HepG2 (cell line): Measurements from ENCODE around the gene FMNL1. TPM values are rescaled to one million over a fixed set of nuclear protein-coding genes. Genes with fewer than 3 reads are reported as not detected.

ENCODE experiments used
- AGO1 ChIP-seq: fragments of 200-400 bp; formaldehyde crosslinking; IDR thresholded peaks from 2 replicates; pipeline ENCODE4 v1.6.1; 2017; ENCODE audit warnings: mild to moderate bottlenecking, low read depth, low read length, moderate library complexity; ENCODE audit not compliant: poor library complexity, severe bottlenecking
- ARNT2 ChIP-seq: sonication (generic); formaldehyde crosslinking; IDR thresholded peaks from 2 replicates; pipeline ENCODE4 v1.8.0; 2022; ENCODE audit warnings: mild to moderate bottlenecking, low read depth, missing genetic modification reagents, moderate library complexity
- ATF5 ChIP-seq: sonication (generic); formaldehyde crosslinking; IDR thresholded peaks from 2 replicates; pipeline ENCODE4 v1.4.0; 2020; ENCODE audit warnings: mild to moderate bottlenecking, low read depth, missing genetic modification reagents
- BRF2 ChIP-seq: sonication (generic); formaldehyde crosslinking; IDR thresholded peaks from 2 replicates; pipeline ENCODE4 v1.8.1; 2022; ENCODE audit warnings: mild to moderate bottlenecking, missing genetic modification reagents
- HNRNPH1 ChIP-seq: fragments of 200-400 bp; formaldehyde crosslinking; optimal IDR thresholded peaks from 2 replicates; pipeline ENCODE3; 2017; ENCODE audit warnings: mild to moderate bottlenecking, low read depth, low read length
- IRF1 ChIP-seq: sonication (generic); formaldehyde crosslinking; IDR thresholded peaks from 2 replicates; pipeline ENCODE4 v1.4.0; 2020; ENCODE audit warnings: low read depth, mild to moderate bottlenecking, missing genetic modification reagents
- NFKBIZ ChIP-seq: IDR thresholded peaks from 2 replicates; pipeline ENCODE4 v1.6.1; 2018; ENCODE audit warnings: missing genetic modification reagents, missing compliant biosample characterization
- PAF1 ChIP-seq: IDR thresholded peaks from 2 replicates; pipeline ENCODE4 v1.6.1; 2016; ENCODE audit warnings: missing genetic modification reagents, missing compliant biosample characterization
- PHF5A ChIP-seq: IDR thresholded peaks from one replicate; pipeline ENCODE4 v1.6.1; 2018; ENCODE audit warnings: low read depth, missing genetic modification reagents; ENCODE audit not compliant: unreplicated experiment
- POLR2A ChIP-seq, 2 experiments: IDR thresholded peaks; 2 replicates each; pipeline ENCODE4 v1.6.1; 2011; ENCODE audit warnings: low read depth in 2 of 2, low read length in 2 of 2, mild to moderate bottlenecking in 1 of 2, moderate library complexity in 1 of 2; ENCODE audit not compliant: insufficient read depth in 1 of 2
- RBM39 ChIP-seq: fragments of 200-400 bp; formaldehyde crosslinking; IDR thresholded peaks from one replicate; pipeline ENCODE4 v1.6.1; 2018; ENCODE audit warnings: antibody characterized with exemption, mild to moderate bottlenecking, low read depth, low read length; ENCODE audit not compliant: poor library complexity, severe bottlenecking
- THAP8 ChIP-seq: sonication (generic); formaldehyde crosslinking; IDR thresholded peaks from 2 replicates; pipeline ENCODE4 v1.5.1; 2020; ENCODE audit warnings: missing genetic modification reagents, mild to moderate bottlenecking, borderline replicate concordance
- TOE1 ChIP-seq: sonication (generic); formaldehyde crosslinking; IDR thresholded peaks from 2 replicates; pipeline ENCODE4 v1.4.0; 2020; ENCODE audit warnings: mild to moderate bottlenecking, missing genetic modification reagents
- ZFP37 ChIP-seq: sonication (generic); formaldehyde crosslinking; IDR thresholded peaks from 2 replicates; pipeline ENCODE4 v1.4.0; 2020; ENCODE audit warnings: missing genetic modification reagents, borderline replicate concordance
- ZFP41 ChIP-seq: sonication (generic); formaldehyde crosslinking; IDR thresholded peaks from 2 replicates; pipeline ENCODE4 v1.4.0; 2020; ENCODE audit warnings: mild to moderate bottlenecking, missing genetic modification reagents, borderline replicate concordance
- ZFYVE20 ChIP-seq: sonication (generic); formaldehyde crosslinking; IDR thresholded peaks from 2 replicates; pipeline ENCODE4 v1.8.0; 2023; ENCODE audit warnings: low read depth, mild to moderate bottlenecking, moderate library complexity, missing genetic modification reagents, borderline replicate concordance
- ZMYM4 ChIP-seq: sonication (generic); formaldehyde crosslinking; IDR thresholded peaks from 2 replicates; pipeline ENCODE4 v1.8.1; 2023; ENCODE audit warnings: mild to moderate bottlenecking, missing genetic modification reagents
- ZNF484 ChIP-seq: sonication (generic); formaldehyde crosslinking; IDR thresholded peaks from 2 replicates; pipeline ENCODE4 v1.5.1; 2020; ENCODE audit warnings: mild to moderate bottlenecking, low read depth, missing genetic modification reagents, borderline replicate concordance
- ZNF782 ChIP-seq: sonication (generic); formaldehyde crosslinking; IDR thresholded peaks from 2 replicates; pipeline ENCODE4 v1.4.0; 2020; ENCODE audit warnings: missing genetic modification reagents, mild to moderate bottlenecking, borderline replicate concordance
- ZNF788 ChIP-seq: sonication (generic); formaldehyde crosslinking; IDR thresholded peaks from 2 replicates; pipeline ENCODE4 v1.5.0; 2020; ENCODE audit warnings: mild to moderate bottlenecking, missing genetic modification reagents, borderline replicate concordance
- polyA plus RNA-seq, 8 experiments: library from polyadenylated mRNA; depleted of rRNA in 3 of 8; stranded (reverse) in 7 of 8; unstranded in 1 of 8; fragments of >200 nt; fragmentation: Illumina TruSeq in 4 of 8; extraction: Trizol in 4 of 8; gene quantifications; 2 replicates each; pipeline versions ENCODE4 v1.2.1 to v1.2.3, GENCODE V29; 2011 to 2016; ENCODE audit warnings: low read depth in 4 of 8, missing spikeins in 1 of 8, mixed read lengths in 1 of 8; ENCODE audit not compliant: insufficient read depth in 1 of 8
- total RNA-seq, 5 experiments: library from RNA; depleted of rRNA; stranded (reverse); fragments of >200 nt; fragmentation: Illumina TruSeq; extraction: Trizol; gene quantifications; 2 replicates each; pipeline ENCODE4 v1.2.3, GENCODE V29; 2016; ENCODE audit warnings: low read depth in 1 of 5
- TF ChIP-seq, protein P1 (sequence below): sonication (generic); formaldehyde crosslinking; IDR thresholded peaks from 2 replicates; pipeline ENCODE4 v1.8.0; 2022; ENCODE audit warnings: missing genetic modification reagents, mild to moderate bottlenecking, inconsistent platforms, borderline replicate concordance
- TF ChIP-seq, protein P2 (sequence below): sonication (generic); formaldehyde crosslinking; IDR thresholded peaks from 2 replicates; pipeline ENCODE4 v1.4.0; 2020; ENCODE audit warnings: missing genetic modification reagents
- TF ChIP-seq, protein P3 (sequence below): IDR thresholded peaks from 2 replicates; pipeline ENCODE4 v1.6.1; 2016; ENCODE audit warnings: missing genetic modification reagents, missing compliant biosample characterization

The FMNL1 gene
- total and polyA plus RNA-seq, 2 of the 13 experiments (the other 11 are each of a cell fraction or from before 2014, with no cell fraction given), result 0.53 to 0.70 TPM

- TF ChIP-seq ZFYVE20 (CRISPR knock-in tag) (0 out of 2 replicates have a peak, but pooled peaks have one; percentile 15), AGO1 (peak; percentile 13), ZNF788 (CRISPR knock-in tag) (no peak), ARNT2 (CRISPR knock-in tag) (0 out of 2 replicates have a peak, but pooled peaks have one; percentile 11), HNRNPH1 (no peak), NFKBIZ (no peak), ATF5 (CRISPR knock-in tag) (no peak), BRF2 (no peak), PAF1 (CRISPR knock-in tag) (no peak), ZNF484 (CRISPR knock-in tag) (no peak), IRF1 (CRISPR knock-in tag) (no peak), ZMYM4 (CRISPR knock-in tag) (no peak; the same call in 1 of the 2 replicates), THAP8 (CRISPR knock-in tag) (no peak), TOE1 (CRISPR knock-in tag) (no peak), ZNF782 (CRISPR knock-in tag) (no peak), ZFP37 (no peak), POLR2A (IDR thresholded peaks at IDR 0.05; ENCODE audit: insufficient read depth in 1 of 2, low read depth in 2 of 2, low read length in 2 of 2) (no peak; a peak in 1 of 4 replicates), PHF5A (CRISPR knock-in tag) (no peak), ZFP41 (no peak), RBM39 (peak; percentile 83)
- TF ChIP-seq, protein P1, sequence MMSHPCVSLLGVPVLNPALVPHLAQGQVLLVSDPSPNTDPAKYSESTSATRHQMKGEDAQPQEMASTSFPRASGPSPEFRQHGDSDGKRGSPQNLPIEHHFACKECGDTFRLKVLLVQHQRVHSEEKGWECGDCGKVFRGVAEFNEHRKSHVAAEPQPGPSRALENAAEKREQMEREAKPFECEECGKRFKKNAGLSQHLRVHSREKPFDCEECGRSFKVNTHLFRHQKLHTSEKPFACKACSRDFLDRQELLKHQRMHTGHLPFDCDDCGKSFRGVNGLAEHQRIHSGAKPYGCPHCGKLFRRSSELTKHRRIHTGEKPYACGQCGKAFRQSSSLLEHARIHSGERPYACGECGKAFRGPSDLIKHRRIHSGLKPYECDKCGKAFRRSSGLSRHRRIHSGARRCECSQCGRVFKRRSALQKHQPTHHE (CRISPR knock-in tag), result peak; percentile 55; the same call in 1 of the 2 replicates
- TF ChIP-seq, protein P2, sequence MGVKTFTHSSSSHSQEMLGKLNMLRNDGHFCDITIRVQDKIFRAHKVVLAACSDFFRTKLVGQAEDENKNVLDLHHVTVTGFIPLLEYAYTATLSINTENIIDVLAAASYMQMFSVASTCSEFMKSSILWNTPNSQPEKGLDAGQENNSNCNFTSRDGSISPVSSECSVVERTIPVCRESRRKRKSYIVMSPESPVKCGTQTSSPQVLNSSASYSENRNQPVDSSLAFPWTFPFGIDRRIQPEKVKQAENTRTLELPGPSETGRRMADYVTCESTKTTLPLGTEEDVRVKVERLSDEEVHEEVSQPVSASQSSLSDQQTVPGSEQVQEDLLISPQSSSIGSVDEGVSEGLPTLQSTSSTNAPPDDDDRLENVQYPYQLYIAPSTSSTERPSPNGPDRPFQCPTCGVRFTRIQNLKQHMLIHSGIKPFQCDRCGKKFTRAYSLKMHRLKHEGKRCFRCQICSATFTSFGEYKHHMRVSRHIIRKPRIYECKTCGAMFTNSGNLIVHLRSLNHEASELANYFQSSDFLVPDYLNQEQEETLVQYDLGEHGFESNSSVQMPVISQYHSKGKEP (CRISPR knock-in tag), result no peak
- TF ChIP-seq, protein P3, sequence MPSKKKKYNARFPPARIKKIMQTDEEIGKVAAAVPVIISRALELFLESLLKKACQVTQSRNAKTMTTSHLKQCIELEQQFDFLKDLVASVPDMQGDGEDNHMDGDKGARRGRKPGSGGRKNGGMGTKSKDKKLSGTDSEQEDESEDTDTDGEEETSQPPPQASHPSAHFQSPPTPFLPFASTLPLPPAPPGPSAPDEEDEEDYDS (CRISPR knock-in tag), result no peak
Measured at GRCh38 chr17:45172232-45172540, 49.5 kb upstream of the FMNL1 start (continued).
